Hepatocyte (in vitro differentiated cells): ENCODE data around the gene CASKIN1.

Experiments used
- CTCF ChIP-seq: fragments of 200-600 bp; sonication (generic); IDR thresholded peaks from 2 replicates; pipeline ENCODE4 v1.5.1; 2016; ENCODE audit warnings: antibody characterized with exemption, mild to moderate bottlenecking; ENCODE audit not compliant: poor library complexity
- EZH2 ChIP-seq: fragments of 200-600 bp; sonication (generic); IDR thresholded peaks from 2 replicates; pipeline ENCODE4 v1.6.1; 2016; ENCODE audit warnings: antibody characterized with exemption, mild to moderate bottlenecking, borderline replicate concordance
- EZH2phosphoT487 ChIP-seq: fragments of 200-600 bp; sonication (generic); IDR thresholded peaks from one replicate; pipeline ENCODE4 v1.6.1; 2018; ENCODE audit warnings: antibody characterized with exemption, mild to moderate bottlenecking, low read depth, moderate library complexity; ENCODE audit not compliant: unreplicated experiment, severe bottlenecking

- TF ChIP-seq EZH2 (no peak), CTCF (no peak), EZH2phosphoT487 (no peak)
Observed at GRCh38 chr16:2197765-2198164, 1.4 kb upstream of the CASKIN1 start.
